ENCODE results near the gene ADGRV1.

ADGRV1 gene

GRCh38 chr5:90644132-90644531 lies 85.5 kb downstream of the ADGRV1 start:
- TF ChIP-seq GATA2 (IDR thresholded peaks at IDR 0.05; ENCODE audit: low read depth, low read length) = no peak
- TF ChIP-seq GATA3 (IDR thresholded peaks at IDR 0.05; ENCODE audit: low read depth, low read length) = no peak

- TF ChIP-seq GATA2 (IDR thresholded peaks at IDR 0.05; ENCODE audit: low read depth, low read length) (no peak), GATA3 (IDR thresholded peaks at IDR 0.05; ENCODE audit: low read depth, low read length) (no peak)
Observed at GRCh38 chr5:90645024-90645610, 86.5 kb downstream of the ADGRV1 start.

GRCh38 chr5:90650767-90651166 lies 92.2 kb downstream of the ADGRV1 start:
- TF ChIP-seq GATA3 (IDR thresholded peaks at IDR 0.05; ENCODE audit: low read depth, low read length) (no peak), GATA2 (IDR thresholded peaks at IDR 0.05; ENCODE audit: low read depth, low read length) (no peak)

- TF ChIP-seq GATA2 (IDR thresholded peaks at IDR 0.05; ENCODE audit: low read depth, low read length) (no peak), GATA3 (IDR thresholded peaks at IDR 0.05; ENCODE audit: low read depth, low read length) (no peak)
Observed at GRCh38 chr5:90654215-90654614, 95.6 kb downstream of the ADGRV1 start.

GRCh38 chr5:90655423-90655822 lies 96.8 kb downstream of the ADGRV1 start:
- TF ChIP-seq GATA2 (IDR thresholded peaks at IDR 0.05; ENCODE audit: low read depth, low read length) = no peak
- no peak for TF ChIP-seq GATA3 (IDR thresholded peaks at IDR 0.05; ENCODE audit: low read depth, low read length)

- TF ChIP-seq GATA3 (IDR thresholded peaks at IDR 0.05; ENCODE audit: low read depth, low read length) = no peak
- TF ChIP-seq GATA2 (IDR thresholded peaks at IDR 0.05; ENCODE audit: low read depth, low read length) = no peak
Observed at GRCh38 chr5:90657030-90657429, 98.4 kb downstream of the ADGRV1 start.

- TF ChIP-seq GATA2 (IDR thresholded peaks at IDR 0.05; ENCODE audit: low read depth, low read length) = no peak
- no peak for TF ChIP-seq GATA3 (IDR thresholded peaks at IDR 0.05; ENCODE audit: low read depth, low read length)
Observed at GRCh38 chr5:90657788-90658187, 99.2 kb downstream of the ADGRV1 start.

- TF ChIP-seq GATA2 (IDR thresholded peaks at IDR 0.05; ENCODE audit: low read depth, low read length) = no peak
Observed at GRCh38 chr5:90658620-90659019, 100.0 kb downstream of the ADGRV1 start.

- TF ChIP-seq GATA2 (IDR thresholded peaks at IDR 0.05; ENCODE audit: low read depth, low read length) = no peak
- TF ChIP-seq GATA3 (IDR thresholded peaks at IDR 0.05; ENCODE audit: low read depth, low read length) = no peak
Observed at GRCh38 chr5:90675222-90675621, 116.6 kb downstream of the ADGRV1 start.

GRCh38 chr5:90680921-90681563 lies 122.4 kb downstream of the ADGRV1 start:
- TF ChIP-seq GATA3 (IDR thresholded peaks at IDR 0.05; ENCODE audit: low read depth, low read length) (no peak), GATA2 (IDR thresholded peaks at IDR 0.05; ENCODE audit: low read depth, low read length) (no peak)

GRCh38 chr5:90682278-90682677 lies 123.7 kb downstream of the ADGRV1 start:
- no peak for TF ChIP-seq GATA3 (IDR thresholded peaks at IDR 0.05; ENCODE audit: low read depth, low read length)
- TF ChIP-seq GATA2 (IDR thresholded peaks at IDR 0.05; ENCODE audit: low read depth, low read length) = no peak

- TF ChIP-seq GATA3 (IDR thresholded peaks at IDR 0.05; ENCODE audit: low read depth, low read length) = no peak
- no peak for TF ChIP-seq GATA2 (IDR thresholded peaks at IDR 0.05; ENCODE audit: low read depth, low read length)
Observed at GRCh38 chr5:90685425-90686022, 126.9 kb downstream of the ADGRV1 start.

GRCh38 chr5:90689064-90689463 lies 130.5 kb downstream of the ADGRV1 start:
- TF ChIP-seq GATA3 (IDR thresholded peaks at IDR 0.05; ENCODE audit: low read depth, low read length) = no peak
- no peak for TF ChIP-seq GATA2 (IDR thresholded peaks at IDR 0.05; ENCODE audit: low read depth, low read length)

- no peak for TF ChIP-seq GATA3 (IDR thresholded peaks at IDR 0.05; ENCODE audit: low read depth, low read length)
- no peak for TF ChIP-seq GATA2 (IDR thresholded peaks at IDR 0.05; ENCODE audit: low read depth, low read length)
Observed at GRCh38 chr5:90690307-90690706, 131.7 kb downstream of the ADGRV1 start.

GRCh38 chr5:90691533-90691932 lies 132.9 kb downstream of the ADGRV1 start:
- TF ChIP-seq GATA2 (IDR thresholded peaks at IDR 0.05; ENCODE audit: low read depth, low read length) = no peak
- no peak for TF ChIP-seq GATA3 (IDR thresholded peaks at IDR 0.05; ENCODE audit: low read depth, low read length)
